HG03108 (cell line): ENCODE data around the gene SPATA7.
"Not testable (repeated sequence)": the region's sequence is repeated elsewhere in the genome, so short reads cannot be mapped to it uniquely, and the experiment has no call there.

Experiments used
- ATAC-seq: cut with Tn5 transposase; IDR thresholded peaks from one replicate; pipeline ENCODE4 v1.9.1; 2021; ENCODE audit warnings: moderate library complexity; ENCODE audit not compliant: unreplicated experiment

Gene SPATA7, protein sequence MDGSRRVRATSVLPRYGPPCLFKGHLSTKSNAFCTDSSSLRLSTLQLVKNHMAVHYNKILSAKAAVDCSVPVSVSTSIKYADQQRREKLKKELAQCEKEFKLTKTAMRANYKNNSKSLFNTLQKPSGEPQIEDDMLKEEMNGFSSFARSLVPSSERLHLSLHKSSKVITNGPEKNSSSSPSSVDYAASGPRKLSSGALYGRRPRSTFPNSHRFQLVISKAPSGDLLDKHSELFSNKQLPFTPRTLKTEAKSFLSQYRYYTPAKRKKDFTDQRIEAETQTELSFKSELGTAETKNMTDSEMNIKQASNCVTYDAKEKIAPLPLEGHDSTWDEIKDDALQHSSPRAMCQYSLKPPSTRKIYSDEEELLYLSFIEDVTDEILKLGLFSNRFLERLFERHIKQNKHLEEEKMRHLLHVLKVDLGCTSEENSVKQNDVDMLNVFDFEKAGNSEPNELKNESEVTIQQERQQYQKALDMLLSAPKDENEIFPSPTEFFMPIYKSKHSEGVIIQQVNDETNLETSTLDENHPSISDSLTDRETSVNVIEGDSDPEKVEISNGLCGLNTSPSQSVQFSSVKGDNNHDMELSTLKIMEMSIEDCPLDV

GRCh38 chr14:88385212-88386101 is at the start of gene SPATA7:
Gene SPATA7, plus strand, starts transcription at chr14:88385657. Its CDS starts 162 bp downstream, at chr14:88385819.
- ATAC-seq: peak; percentile 99

DNA sequence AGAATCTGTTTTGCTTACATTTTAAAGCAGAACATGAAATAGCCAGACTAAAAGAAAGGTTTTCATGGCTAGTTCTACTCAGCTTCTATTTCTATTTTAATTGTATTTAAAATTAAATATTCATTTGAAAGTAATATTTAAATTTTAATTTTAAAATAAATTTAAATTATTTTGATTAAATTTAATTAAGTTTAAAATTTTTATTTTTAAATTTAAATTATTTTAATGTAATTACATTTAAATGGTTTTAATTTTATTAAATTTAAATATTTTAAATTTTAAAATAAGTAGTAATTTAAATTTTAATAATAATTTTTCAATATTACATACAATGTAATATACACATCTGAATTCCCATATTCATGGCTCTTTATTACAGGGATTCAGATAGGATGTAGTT is 45.1 kb upstream of the SPATA7 start:
- ATAC-seq: no peak

GRCh38 chr14:88342980-88343379 is 42.5 kb upstream of the SPATA7 start:
- no peak for ATAC-seq

GRCh38 chr14:88346048-88346639 is 39.3 kb upstream of the SPATA7 start:
- ATAC-seq: no peak

DNA sequence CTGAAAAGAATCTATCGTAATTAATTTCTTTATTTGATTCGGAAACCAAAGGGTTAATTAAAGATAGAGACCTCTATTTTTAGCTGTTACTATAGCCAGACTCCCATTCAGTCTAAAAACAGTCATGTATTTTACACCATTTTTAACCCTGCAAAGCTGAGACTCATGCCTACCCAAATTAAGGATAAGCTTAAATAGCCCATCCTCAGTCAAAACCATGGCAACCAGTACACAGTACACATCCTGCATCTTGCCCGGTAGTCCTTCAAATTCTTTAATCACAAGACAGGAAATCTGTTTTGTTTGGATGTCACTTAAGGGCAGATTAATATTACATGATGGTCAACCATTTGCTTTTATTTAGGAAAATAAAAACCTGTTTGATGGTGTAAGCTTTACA is 36.9 kb upstream of the SPATA7 start:
- ATAC-seq: no peak

DNA sequence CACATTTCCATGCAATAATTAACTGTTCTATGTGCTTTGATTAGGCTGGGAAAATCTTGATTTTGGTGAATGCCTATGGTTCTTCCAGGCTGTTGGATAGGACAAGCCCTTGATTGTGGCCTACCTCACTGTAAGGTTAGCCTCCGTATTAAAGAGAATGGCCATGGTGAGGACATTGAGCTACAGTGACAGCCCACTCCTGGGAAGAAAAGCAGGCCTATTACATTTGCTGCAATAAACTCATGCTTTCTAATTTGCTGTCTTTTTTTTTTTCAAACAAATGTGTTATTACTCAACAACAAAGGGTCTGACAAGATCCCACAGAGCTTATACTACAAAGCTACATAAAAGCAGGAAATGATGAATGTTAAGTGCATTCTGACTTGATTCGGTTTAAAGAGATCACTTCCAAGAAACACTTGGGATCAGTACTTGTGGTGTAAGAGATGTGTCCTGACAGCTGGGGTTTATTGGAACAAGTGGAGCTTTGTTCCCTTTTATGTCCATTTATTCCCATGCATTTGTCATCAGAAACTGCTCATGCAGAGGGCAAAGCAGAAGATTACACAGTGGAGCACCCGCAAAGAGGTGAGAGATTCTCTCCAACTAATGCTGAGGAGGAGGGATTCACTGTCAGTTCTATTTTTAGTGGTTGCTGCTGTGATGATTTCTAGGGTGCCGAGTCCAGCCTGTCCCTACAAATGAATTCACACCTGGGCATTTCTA is 33.3 kb upstream of the SPATA7 start:
- ATAC-seq: no peak

DNA sequence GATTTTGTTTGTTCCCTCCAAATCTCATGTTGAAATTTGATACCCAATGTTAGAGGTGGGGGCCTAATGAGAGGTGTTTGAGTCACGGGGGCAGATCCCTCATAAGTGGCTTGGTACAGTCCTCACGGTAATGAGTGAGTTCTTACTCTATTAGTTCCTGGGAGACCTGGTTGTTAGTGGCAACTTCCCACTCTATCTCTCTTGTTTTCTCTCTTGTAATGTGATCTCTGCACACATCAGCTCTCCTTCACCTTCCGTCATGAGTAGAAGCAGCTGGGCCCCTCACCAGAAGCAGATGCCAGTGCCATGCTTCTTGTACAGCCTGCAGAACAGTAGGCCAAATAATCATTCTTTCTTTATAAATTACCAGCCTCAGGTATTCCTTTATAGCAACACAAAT is 32.8 kb upstream of the SPATA7 start:
- ATAC-seq: no peak

GRCh38 chr14:88354358-88354757 is 31.1 kb upstream of the SPATA7 start:
- ATAC-seq: no peak

DNA sequence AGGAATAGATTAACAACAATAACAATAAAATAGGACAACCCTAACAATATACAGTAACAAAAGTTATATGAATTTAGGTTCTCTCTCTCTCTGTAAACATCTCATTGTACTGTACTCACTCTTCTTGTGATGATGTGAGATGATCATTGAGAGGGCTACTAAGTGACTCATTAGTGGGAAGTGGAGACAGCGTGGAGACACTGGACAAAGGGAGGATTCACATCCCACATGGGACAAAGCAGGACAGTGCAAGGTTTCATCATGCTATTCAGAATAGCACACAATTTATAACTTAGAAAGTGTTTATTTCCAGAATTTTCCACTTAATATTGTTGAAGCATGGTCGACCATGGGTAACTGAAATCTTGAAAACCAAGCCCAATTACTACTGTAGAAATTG is 26.0 kb upstream of the SPATA7 start:
- ATAC-seq: no peak

- no peak for ATAC-seq
Observed at GRCh38 chr14:88363644-88364043, 21.8 kb upstream of the SPATA7 start.

- ATAC-seq: no peak
Observed at GRCh38 chr14:88364710-88365413, 20.6 kb upstream of the SPATA7 start.

GRCh38 chr14:88369496-88369895 is 16.0 kb upstream of the SPATA7 start:
- ATAC-seq: no peak

GRCh38 chr14:88379706-88380343 is 5.6 kb upstream of the SPATA7 start:
- no peak for ATAC-seq

- no peak for ATAC-seq
Observed at GRCh38 chr14:88380405-88380804, 5.1 kb upstream of the SPATA7 start.

- ATAC-seq: not testable (repeated sequence)
Observed at GRCh38 chr14:88381634-88382033, 3.8 kb upstream of the SPATA7 start.

- no peak for ATAC-seq
Observed at GRCh38 chr14:88384718-88385117, 739 bp upstream of the SPATA7 start.

GRCh38 chr14:88386256-88386794 is 868 bp downstream of the SPATA7 start:
- no peak for ATAC-seq

DNA sequence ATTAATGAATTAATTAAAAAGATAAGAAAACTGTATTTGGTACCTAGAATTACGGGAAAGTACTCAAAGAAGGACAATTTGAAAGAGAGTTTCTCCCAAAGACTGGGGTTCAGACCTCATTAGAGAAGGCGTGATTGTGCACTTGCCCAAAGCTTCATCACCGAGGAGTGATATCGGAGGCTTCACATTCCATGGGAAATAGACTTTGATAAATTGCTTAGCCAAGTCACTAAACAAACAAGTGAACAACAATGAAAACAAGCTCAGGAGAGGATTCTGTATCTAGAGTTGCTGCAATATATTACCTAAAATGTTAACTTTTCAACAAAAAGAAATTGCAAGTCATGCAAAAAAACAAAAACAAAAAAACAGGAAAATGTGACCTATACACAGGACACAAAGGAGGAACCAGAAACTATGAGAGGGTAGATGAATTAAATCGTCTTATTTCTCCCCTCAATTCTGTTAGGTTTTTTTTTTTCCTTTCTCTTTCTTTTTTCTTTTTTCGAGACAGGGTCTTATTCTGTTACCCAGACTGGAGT is 3.4 kb downstream of the SPATA7 start:
- ATAC-seq: no peak

DNA sequence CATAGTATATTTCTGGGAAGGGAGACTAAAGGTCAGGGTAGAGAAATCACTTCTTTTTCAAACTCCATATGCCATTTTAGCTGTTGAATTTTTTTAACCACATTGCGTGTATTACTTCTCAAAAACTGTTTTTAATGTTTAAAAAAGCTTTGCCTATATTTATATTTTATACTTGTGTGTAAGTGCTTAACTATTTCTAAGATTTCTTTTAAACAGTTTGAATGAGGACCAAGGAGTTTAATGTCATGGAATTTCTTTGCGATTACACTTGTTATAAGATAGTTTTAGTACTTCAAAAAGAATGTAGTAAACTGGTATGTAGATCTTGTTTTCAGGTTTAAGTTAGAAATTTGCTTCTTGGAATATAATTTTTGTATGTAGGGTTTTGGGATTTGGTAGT is 7.2 kb downstream of the SPATA7 start:
- no peak for ATAC-seq
